HAP-1 (cell line): Measurements from ENCODE around the gene RBCK1.
"Not testable (repeated sequence)": the region's sequence is repeated elsewhere in the genome, so short reads cannot be mapped to it uniquely, and the experiment has no call there.

ENCODE experiments used
- DNase-seq, 2 experiments: peaks; one replicate each; pipeline ENCODE4 v3.0.0-alpha.2; 2016 to 2020; ENCODE audit warnings: low spot score in 2 of 2
- H3K27me3 ChIP-seq: fragments of 250-450 bp; sonication (Bioruptor Pico); 2 replicates; pipeline ENCODE4 v1.5.1; 2020; ENCODE audit warnings: low read depth, mild to moderate bottlenecking, moderate library complexity
- H3K36me3 ChIP-seq: fragments of 250-450 bp; sonication (Bioruptor Pico); replicated peaks from 2 replicates; pipeline ENCODE4 v1.5.1; 2020; ENCODE audit warnings: mild to moderate bottlenecking
- H3K4me1 ChIP-seq: fragments of 250-450 bp; sonication (Bioruptor Pico); 2 replicates; pipeline ENCODE4 v1.5.1; 2020; ENCODE audit warnings: mild to moderate bottlenecking
- H3K4me3 ChIP-seq: fragments of 250-450 bp; sonication (Bioruptor Pico); 2 replicates; pipeline ENCODE4 v1.5.1; 2020; ENCODE audit warnings: mild to moderate bottlenecking, moderate library complexity
- H3K9me3 ChIP-seq: fragments of 250-450 bp; sonication (Bioruptor Pico); 2 replicates; pipeline ENCODE4 v1.5.1; 2020; ENCODE audit warnings: mild to moderate bottlenecking, moderate library complexity
- in situ Hi-C: fragments of 300-500 bp; cut with MboI; formaldehyde crosslinking; loops from 3 replicates; pipeline ENCODE4 v1.14.3; 2020; ENCODE audit warnings: low sequenced_read_pairs, inconsistent platforms, mixed read lengths

The RBCK1 gene

GRCh38 chr20:437787-438486, 29.8 kb downstream of the RBCK1 start:
- no peaks in the 10 kb centered on the region for H3K9me3 ChIP-seq
- in situ Hi-C loops: no loop called here
- H3K36me3 ChIP-seq: peaks cover 70% of the 10 kb centered on the region
- H3K27me3 ChIP-seq: no peaks in the 10 kb centered on the region
- H3K4me3 ChIP-seq: no peak overlapping the region
- no peak for DNase-seq
- H3K4me1 ChIP-seq: peaks cover 22% of the 10 kb centered on the region

GRCh38 chr20:438571-439469, 30.7 kb downstream of the RBCK1 start:
- Histone ChIP-seq H3K27me3 (no peaks in the 10 kb centered on the region), H3K4me1 (peaks cover 18% of the 10 kb centered on the region), H3K4me3 (no peak overlapping the region), H3K36me3 (peaks cover 73% of the 10 kb centered on the region), H3K9me3 (no peaks in the 10 kb centered on the region)
- no peak for DNase-seq
- in situ Hi-C loops: no loop called here

- in situ Hi-C loops: no loop called here
- DNase-seq: no peak
- H3K4me3 ChIP-seq: no peak overlapping the region
- no peaks in the 10 kb centered on the region for H3K9me3 ChIP-seq
- no peaks in the 10 kb centered on the region for H3K27me3 ChIP-seq
- peaks cover 6% of the 10 kb centered on the region for H3K4me1 ChIP-seq
- peaks cover 78% of the 10 kb centered on the region for H3K36me3 ChIP-seq
Measured at GRCh38 chr20:440148-440547, 32.0 kb downstream of the RBCK1 start.

GRCh38 chr20:440636-441035, 32.5 kb downstream of the RBCK1 start:
- in situ Hi-C loops: no loop called here
- Histone ChIP-seq H3K9me3 (no peaks in the 10 kb centered on the region), H3K27me3 (no peaks in the 10 kb centered on the region), H3K4me1 (peaks cover 2% of the 10 kb centered on the region), H3K36me3 (peaks cover 78% of the 10 kb centered on the region), H3K4me3 (no peak overlapping the region)
- no peak for DNase-seq

- H3K4me1 ChIP-seq: no peaks in the 10 kb centered on the region
- no peak overlapping the region for H3K4me3 ChIP-seq
- no peaks in the 10 kb centered on the region for H3K9me3 ChIP-seq
- in situ Hi-C loops: no loop called here
- H3K36me3 ChIP-seq: peaks cover 62% of the 10 kb centered on the region
- DNase-seq: no peak
- no peaks in the 10 kb centered on the region for H3K27me3 ChIP-seq
Measured at GRCh38 chr20:443223-443775, 35.2 kb downstream of the RBCK1 start.

- Histone ChIP-seq H3K27me3 (no peaks in the 10 kb centered on the region), H3K9me3 (no peaks in the 10 kb centered on the region), H3K4me1 (no peaks in the 10 kb centered on the region), H3K36me3 (peaks cover 55% of the 10 kb centered on the region), H3K4me3 (no peak overlapping the region)
- no peak for DNase-seq
- in situ Hi-C loops: no loop called here
Measured at GRCh38 chr20:444117-444516, 36.0 kb downstream of the RBCK1 start.

GRCh38 chr20:444862-445426, 36.8 kb downstream of the RBCK1 start:
- no peaks in the 10 kb centered on the region for H3K27me3 ChIP-seq
- DNase-seq: no peak
- H3K9me3 ChIP-seq: no peaks in the 10 kb centered on the region
- no peaks in the 10 kb centered on the region for H3K4me1 ChIP-seq
- in situ Hi-C loops: no loop called here
- H3K4me3 ChIP-seq: no peak overlapping the region
- peaks cover 49% of the 10 kb centered on the region for H3K36me3 ChIP-seq

GRCh38 chr20:445514-446336, 37.6 kb downstream of the RBCK1 start:
- H3K36me3 ChIP-seq: peaks cover 42% of the 10 kb centered on the region
- DNase-seq: no peak
- no peaks in the 10 kb centered on the region for H3K27me3 ChIP-seq
- in situ Hi-C loops: no loop called here
- H3K9me3 ChIP-seq: no peaks in the 10 kb centered on the region
- H3K4me1 ChIP-seq: 0 out of 2 replicates have a peak, but pooled peaks cover 2% of the 10 kb centered on the region
- H3K4me3 ChIP-seq: no peak overlapping the region

- in situ Hi-C loops, H3K36me3 ChIP-seq, H3K9me3 ChIP-seq, H3K4me1 ChIP-seq, DNase-seq, H3K4me3 ChIP-seq, H3K27me3 ChIP-seq: not testable (repeated sequence)
Measured at GRCh38 chr20:452021-452420, 43.9 kb downstream of the RBCK1 start.

GRCh38 chr20:454951-455350, 46.9 kb downstream of the RBCK1 start:
- no peaks in the 10 kb centered on the region for H3K9me3 ChIP-seq
- peaks cover 9% of the 10 kb centered on the region for H3K4me1 ChIP-seq
- H3K4me3 ChIP-seq: no peak overlapping the region
- H3K36me3 ChIP-seq: no peaks in the 10 kb centered on the region
- H3K27me3 ChIP-seq: no peaks in the 10 kb centered on the region
- DNase-seq: no peak
- in situ Hi-C loops: no loop called here

- peaks cover 22% of the 10 kb centered on the region for H3K4me1 ChIP-seq
- no peak overlapping the region for H3K4me3 ChIP-seq
- H3K36me3 ChIP-seq: peaks cover 4% of the 10 kb centered on the region; the same call in 1 of the 2 replicates
Measured at GRCh38 chr20:458776-459175, 50.7 kb downstream of the RBCK1 start.

GRCh38 chr20:460180-460579, 52.1 kb downstream of the RBCK1 start:
- no peak for DNase-seq
- in situ Hi-C loops: no loop called here
- no peaks in the 10 kb centered on the region for H3K9me3 ChIP-seq
- peaks cover 4% of the 10 kb centered on the region; the same call in 1 of the 2 replicates for H3K36me3 ChIP-seq
- no peaks in the 10 kb centered on the region for H3K27me3 ChIP-seq
- H3K4me1 ChIP-seq: peaks cover 22% of the 10 kb centered on the region
- H3K4me3 ChIP-seq: peak overlapping the region; percentile 86; the same call in 1 of the 2 replicates

More at GRCh38 chr20:458776-459175, 50.7 kb downstream of the RBCK1 start:
- in situ Hi-C loops: no loop called here
- H3K27me3 ChIP-seq: no peaks in the 10 kb centered on the region
- no peak for DNase-seq
- no peaks in the 10 kb centered on the region for H3K9me3 ChIP-seq

- peak overlapping the region; percentile 86 for H3K4me3 ChIP-seq
- no peak for DNase-seq
- H3K27me3 ChIP-seq: no peaks in the 10 kb centered on the region
- H3K4me1 ChIP-seq: peaks cover 22% of the 10 kb centered on the region
- H3K36me3 ChIP-seq: peaks cover 4% of the 10 kb centered on the region; the same call in 1 of the 2 replicates
- in situ Hi-C loops: no loop called here
- H3K9me3 ChIP-seq: no peaks in the 10 kb centered on the region
Measured at GRCh38 chr20:460707-461106, 52.6 kb downstream of the RBCK1 start.
